ENCODE measurements around the gene OTUB2.

- TF ChIP-seq GABPA (IDR thresholded peaks at IDR 0.05; ENCODE audit: low read depth) (no peak), RFX5 (IDR thresholded peaks at IDR 0.05; ENCODE audit: low read length) (no peak), CTCF (IDR thresholded peaks at IDR 0.05) (no peak), FOXM1 (IDR thresholded peaks at IDR 0.05; ENCODE audit: low read depth) (no peak)
Measured at GRCh38 chr14:94026889-94027469, 839 bp downstream of the OTUB2 start.
